RPMI8226 (cell line): ENCODE measurements around the gene MATCAP1.

Experiments
- DNase-seq: peaks from one replicate; pipeline ENCODE4 v3.0.0-alpha.2; 2015

MATCAP1 gene

DNA sequence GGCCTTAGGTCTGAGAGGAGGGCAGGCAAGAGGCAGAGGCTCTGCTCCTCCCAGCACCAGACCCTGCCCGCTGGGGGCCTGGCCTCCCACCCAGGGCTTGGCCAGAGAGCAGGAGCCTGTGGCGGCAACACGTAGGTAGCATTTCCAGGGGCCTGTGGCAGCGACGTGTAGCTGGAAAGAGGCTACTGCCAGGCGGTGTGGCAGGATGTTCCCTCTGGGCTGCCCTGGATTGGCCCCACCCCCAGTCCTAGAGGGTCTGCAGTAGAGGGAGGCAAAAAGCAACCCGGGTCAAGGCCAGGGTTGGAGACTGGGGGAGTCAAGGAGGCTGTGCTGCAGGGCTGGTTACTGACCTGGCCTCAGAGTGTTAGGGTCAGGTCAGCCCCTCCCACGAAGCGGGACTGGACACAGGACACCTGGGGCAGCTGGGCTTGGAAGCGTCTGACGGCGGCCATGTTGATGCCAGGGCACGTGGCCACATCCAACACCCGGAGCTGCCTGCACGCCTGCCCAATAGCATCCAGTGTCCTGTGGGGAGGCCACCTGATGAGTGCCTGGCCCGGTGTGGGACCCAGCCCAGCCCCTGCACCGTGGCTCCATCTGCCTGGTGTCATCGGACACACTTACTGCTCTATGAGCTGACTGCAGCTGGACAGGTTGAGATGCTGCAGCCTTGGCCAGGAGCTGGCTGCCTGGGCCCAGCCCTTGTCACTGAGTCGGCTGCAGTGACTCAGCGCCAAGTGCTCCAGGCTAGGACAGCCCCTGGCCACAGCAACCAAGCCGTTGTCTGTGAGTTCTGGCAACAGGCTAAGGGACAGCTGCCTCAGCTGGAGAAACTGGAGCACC lies 23.7 kb upstream of the MATCAP1 start:
- no peak for DNase-seq

- no peak for DNase-seq
Measured at GRCh38 chr16:67206838-67207248, 23.1 kb upstream of the MATCAP1 start.

- DNase-seq, result no peak
Measured at GRCh38 chr16:67206129-67206837, 22.5 kb upstream of the MATCAP1 start.

DNA sequence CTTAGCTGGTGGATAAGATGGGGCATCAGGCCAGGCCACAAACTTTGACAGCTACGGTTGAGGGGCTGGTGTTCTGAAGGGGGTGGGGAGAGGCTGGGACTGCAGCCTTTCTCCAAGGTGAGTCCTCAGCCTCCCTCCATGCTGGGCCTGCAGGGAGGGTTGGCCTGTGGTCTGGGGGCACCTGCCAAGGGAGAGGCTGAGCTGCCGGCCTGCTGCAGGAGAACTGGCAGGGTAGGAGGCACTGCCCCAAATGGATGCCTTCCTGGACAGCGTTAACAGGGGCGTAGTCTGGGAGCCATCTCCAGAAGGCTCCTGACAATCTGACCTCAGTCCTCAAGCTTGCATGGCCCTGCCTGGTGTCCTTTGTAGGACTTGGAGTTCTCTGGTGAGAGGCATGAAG lies 20.3 kb upstream of the MATCAP1 start:
- no peak for DNase-seq

DNA sequence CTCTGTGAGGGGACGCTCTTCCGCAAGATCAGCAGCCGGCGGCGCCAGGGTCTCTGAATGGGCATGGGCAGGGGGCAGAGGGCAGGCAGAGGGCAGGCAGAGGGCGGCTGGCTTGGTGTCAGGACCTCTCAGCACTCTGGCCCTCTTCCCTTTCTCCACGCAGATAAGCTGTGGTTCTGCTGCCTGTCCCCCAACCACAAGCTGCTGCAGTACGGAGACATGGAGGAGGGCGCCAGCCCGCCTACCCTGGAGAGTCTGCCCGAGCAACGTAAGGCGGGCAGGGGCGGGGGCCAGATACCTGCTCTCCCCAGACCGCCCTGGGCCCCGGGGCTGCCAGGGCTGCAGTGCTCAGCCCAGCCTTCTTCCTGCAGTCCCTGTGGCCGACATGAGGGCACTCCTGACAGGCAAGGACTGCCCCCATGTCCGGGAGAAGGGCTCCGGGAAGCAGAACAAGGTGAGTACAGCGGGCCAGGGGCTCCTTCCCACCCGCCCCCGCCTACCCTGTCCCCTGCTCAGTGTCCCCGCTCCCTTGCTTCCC lies 19.3 kb upstream of the MATCAP1 start:
- DNase-seq, result no peak

DNA sequence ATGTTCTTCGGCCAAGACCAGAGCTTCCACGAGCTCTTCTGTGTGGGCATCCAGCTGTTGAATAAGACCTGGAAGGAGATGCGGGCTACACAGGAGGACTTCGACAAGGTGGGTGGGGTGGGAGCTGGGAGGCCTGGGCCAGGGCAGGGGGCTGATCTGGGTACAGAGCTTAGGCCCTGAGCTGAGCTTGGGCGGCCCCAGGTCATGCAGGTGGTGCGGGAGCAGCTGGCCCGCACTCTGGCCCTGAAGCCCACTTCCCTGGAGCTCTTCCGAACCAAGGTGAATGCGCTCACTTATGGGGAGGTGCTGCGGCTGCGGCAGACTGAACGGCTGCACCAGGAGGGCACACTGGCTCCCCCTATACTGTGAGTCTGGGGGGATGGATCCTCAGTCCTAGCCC lies 18.7 kb upstream of the MATCAP1 start:
- DNase-seq, result no peak

DNA sequence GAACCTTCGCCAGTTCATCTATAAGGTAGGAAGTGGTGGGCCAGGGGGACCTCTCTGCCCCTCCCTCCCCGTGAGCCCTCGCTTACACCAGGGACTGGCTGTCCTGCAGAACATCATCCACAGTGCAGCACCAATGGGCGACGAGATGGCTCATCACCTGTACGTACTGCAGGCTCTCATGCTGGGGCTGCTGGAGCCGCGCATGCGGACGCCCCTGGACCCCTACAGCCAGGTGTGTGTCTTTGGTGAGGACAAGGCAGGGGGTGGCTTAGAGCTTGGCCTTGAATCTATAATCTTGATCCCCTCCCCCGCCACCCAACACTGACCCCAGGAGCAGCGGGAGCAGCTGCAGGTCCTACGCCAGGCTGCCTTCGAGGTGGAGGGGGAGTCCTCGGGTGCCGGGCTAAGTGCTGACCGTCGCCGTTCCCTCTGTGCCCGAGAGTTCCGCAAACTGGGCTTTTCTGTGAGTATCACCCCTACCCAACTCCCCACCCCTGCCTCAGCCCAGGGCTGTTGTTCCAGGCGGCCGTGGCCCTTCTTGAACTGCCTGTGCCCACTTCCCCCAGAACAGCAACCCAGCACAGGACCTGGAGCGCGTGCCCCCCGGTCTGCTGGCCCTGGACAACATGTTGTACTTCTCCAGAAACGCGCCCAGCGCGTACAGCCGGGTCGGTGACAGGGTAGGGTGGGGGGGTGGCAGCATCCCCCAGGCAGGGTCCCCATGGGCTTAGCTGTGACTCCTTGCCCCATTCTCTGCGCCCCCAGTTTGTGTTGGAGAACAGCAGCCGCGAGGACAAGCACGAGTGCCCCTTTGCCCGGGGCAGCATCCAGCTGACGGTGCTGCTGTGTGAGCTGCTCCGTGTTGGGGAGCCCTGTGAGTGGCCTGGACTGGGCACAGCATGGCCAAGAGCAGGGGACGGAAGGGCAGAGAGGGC lies 17.9 kb upstream of the MATCAP1 start:
- no peak for DNase-seq

DNA sequence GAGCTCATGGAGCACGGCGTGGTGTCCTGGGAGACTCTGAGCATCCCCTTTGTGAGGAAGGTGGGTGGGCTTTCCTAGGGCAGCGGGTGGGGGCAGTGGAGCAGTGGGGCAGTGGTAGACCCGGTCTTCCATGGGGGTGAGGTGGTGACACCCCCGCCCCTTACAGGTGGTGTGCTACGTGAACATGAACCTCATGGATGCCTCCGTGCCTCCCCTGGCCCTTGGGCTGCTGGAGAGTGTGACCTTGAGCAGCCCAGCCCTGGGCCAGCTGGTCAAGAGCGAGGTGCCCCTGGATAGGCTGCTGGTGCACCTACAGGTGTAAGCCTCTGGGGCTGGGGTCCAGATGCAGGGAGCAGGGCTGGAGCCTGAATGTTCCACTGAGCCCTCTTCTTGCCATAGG lies 16.7 kb upstream of the MATCAP1 start:
- DNase-seq, result no peak

- no peak for DNase-seq
Measured at GRCh38 chr16:67199808-67200198, 16.0 kb upstream of the MATCAP1 start.

DNA sequence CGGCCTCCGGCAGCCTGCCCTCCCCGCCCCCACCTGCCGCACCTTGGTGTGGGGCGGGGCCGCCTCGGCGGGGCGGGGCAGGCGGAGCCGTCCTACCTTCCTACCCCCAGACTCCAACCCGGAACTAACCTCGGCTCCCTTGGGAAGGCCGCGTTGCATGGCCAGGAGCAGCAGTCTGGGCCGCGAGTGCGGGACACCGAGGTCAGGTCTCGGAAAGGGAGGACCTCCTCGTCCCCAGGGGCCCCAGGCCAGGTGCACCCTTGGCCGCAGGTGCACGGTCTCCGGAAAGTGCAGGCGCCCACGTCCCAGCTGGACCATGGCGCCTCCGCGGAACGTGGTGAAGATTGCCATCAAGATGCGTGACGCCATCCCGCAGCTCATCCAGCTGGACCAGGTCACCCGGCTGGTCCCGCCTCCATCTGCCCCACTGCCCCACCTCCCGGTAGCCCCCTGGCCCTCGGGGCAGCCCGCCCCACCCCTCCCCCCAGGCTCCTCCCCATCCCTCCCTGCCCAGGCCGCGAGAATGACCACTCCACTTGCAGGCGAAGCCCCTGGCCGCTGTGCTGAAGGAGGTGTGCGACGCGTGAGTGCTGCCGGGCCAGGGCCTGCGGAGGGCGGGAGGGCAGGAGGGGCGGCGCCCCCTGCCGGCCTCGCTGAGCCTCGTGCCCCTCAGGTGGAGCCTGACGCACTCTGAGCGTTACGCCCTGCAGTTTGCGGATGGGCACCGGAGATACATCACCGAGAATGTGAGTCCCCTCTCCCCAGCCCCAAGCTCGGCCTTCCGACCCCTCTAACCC lies 15.4 kb upstream of the MATCAP1 start, which contains the start of gene ELMO3:
Gene ELMO3 (plus strand): TSS at position 121 of the 797 bp plus-strand sequence. CDS start 196 bp downstream, at position 317.
- DNase-seq, result no peak

DNA sequence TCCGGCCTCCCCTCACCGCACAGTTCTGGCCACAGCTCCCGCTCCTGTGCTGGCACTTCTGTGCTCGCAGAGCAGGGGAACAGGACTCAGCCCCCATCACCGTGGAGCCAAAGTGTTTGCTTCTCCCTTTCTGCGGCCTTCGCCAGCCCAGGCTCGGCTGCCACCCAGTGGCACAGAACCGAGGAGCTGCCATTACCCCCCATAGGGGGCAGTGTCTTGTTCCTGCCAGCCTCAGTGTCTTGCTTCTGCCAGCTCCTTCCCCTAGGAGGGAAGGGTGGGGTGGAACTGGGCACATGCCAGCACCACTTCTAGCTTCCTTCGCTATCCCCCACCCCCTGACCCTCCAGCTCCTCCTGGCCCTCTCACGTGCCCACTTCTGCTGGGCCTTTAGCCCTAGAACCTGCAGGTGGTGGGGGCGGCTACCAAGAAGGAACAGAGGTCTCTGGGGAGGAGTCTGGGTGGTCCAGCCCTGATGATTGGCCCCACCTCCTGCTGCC lies 14.5 kb upstream of the MATCAP1 start:
- DNase-seq, result no peak

GRCh38 chr16:67197704-67198103 lies 13.9 kb upstream of the MATCAP1 start:
- DNase-seq, result no peak

DNA sequence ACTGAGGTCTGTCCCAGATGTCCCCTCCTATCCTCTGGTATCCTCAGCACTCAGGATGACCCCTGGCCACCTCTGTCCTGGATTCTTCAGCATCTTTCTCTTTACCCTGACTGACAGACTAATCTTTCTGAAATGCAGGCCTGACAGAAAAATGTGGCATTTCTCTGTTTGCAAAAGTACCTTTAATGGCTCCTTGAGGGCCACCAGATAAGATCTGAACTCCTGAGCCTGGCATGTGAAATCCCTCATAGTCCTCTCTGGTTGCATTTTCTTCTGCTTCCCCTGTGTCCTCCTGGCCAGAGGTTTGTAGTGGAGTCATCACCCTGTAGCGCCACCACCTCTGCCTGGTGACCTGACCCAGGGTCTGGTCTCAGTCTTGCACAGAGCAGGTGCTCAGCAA lies 13.1 kb upstream of the MATCAP1 start:
- DNase-seq, result no peak

GRCh38 chr16:67195676-67196075 lies 11.9 kb upstream of the MATCAP1 start:
- no peak for DNase-seq

GRCh38 chr16:67194260-67194659 lies 10.5 kb upstream of the MATCAP1 start:
- DNase-seq, result no peak

DNA sequence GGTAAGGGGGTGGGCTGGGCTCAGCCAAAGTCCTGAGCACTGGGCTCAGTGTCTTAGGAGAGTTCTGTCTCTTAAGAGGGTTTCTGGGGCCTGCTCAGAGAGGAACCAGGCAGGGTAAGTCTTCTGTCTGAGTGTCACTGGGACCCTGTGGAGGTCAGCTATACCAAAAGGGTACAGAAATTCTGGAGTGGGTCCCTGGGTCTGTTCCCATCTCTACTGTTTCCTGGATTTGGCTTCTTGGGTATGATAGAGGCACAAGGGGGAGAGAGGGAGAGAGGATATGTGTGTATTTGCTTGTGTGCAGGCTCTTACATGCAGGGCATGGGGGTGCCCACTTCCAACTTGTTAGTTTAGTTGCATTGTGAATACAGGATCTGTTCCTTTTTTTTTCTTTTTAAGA lies 9.8 kb upstream of the MATCAP1 start:
- DNase-seq, result no peak

DNA sequence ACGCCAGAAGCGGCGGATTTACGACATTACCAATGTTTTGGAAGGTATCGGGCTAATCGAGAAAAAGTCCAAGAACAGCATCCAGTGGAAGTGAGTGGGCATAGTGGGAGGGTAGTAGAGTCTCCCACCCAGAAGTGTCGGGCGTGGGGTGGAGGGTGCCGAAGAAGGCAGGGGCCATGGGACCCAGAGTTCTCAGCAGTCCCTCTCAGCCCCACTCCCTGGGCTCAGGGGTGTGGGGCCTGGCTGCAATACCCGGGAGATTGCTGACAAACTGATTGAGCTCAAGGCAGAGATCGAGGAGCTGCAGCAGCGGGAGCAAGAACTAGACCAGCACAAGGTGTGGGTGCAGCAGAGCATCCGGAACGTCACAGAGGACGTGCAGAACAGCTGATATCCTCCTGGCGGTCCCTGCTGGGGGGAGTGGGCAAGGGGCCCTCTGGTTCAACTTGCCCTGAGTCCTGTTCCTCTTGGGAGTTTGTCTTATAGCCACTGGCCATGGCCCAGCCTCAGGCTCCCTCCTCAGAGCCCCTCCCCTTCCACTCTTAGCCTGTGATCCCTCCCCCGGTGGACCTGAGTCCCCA lies 9.1 kb upstream of the MATCAP1 start:
- DNase-seq, result no peak

GRCh38 chr16:67191995-67192681 lies 8.4 kb upstream of the MATCAP1 start, which contains the start of gene E2F4:
TSS of gene E2F4 (plus strand) at chr16:67192155. CDS start at chr16:67192228, 73 bp downstream.
- peak; percentile 98 for DNase-seq

DNA sequence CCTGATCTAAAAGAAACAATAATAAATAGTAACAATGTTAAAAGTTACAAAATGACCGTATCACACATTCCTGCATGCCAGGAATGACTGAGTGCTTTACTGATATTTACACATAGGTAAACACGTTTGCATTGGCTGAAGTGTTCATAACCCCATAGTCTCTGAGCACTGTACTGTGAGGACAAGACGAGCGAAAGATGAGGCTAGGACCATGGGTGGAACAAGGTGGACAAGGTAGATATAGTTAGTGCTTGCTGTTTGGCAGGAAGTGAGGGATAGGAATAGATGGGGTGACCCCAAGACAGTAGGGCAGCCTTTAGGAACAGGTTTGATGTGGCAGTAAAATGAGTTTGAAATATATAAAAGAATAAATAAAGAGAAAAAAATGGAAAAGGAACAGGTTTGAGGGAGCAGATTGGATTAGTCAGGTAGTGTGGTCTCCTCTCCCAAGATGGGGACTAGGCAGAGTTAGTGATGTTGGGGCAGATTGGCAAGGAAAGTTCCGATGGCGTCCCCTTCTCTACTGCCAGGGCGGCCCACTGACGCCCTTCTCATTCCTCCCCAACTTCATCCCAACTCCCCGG lies 7.7 kb upstream of the MATCAP1 start:
- DNase-seq, result no peak
